ENCODE data around the gene CRHR2. TPM values are rescaled to one million over a fixed set of nuclear protein-coding genes. Genes with fewer than 3 reads are reported as not detected.

The CRHR2 gene
- total and polyA plus RNA-seq, 2 of the 4 experiments (the other 2 are of a cell fraction), result not detected

DNA sequence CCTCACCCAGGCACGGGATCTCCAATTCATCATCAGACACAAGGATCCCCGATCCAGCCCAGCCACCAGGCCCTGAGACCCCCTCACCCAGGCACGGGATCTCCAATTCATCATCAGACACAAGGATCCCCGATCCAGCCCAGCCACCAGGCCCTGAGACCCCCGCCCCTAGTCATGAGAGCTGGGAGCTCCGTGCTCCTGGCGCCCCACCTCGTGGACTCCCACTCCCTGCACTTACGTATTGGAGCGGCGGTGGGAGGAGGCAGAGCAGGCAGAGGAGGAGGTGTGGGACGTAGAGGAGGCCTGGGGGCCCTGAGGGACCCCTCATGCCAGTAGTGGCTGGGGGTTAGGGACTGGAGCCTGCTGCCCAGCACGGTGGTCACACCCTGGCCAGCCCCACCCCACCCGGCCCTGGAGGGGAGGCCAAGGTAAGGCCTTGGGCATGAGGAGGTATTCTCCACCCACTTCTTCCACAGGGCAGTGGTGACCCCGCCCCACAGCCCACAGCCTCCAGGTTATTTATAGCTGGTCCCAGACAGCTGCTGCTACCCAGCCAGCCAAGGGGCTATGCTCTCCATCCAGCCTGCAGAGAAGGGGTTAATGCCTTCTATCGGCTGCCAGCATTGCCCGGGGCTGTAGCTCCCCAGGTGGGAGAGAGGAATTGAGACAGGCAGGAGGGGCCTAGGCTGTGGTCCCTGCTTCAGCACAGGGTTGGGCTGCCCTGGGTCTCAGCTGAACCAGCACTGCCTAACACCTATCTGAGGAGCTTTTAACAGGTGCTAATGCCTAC, 17.6 kb upstream of the CRHR2 start:
- H2AK9ac ChIP-seq (replicated peaks; ENCODE audit: low read depth, low read length, poor library complexity), result no peak overlapping the region
- ATAC-seq (ENCODE audit: low read depth), result no peak
- intact Hi-C loops (cut with micrococcal nuclease) (no loop called here), dilution Hi-C loops (cut with HindIII; ENCODE audit: low sequenced_read_pairs, unreplicated experiment) (no loop called here), in situ Hi-C loops (cut with MboI; ENCODE audit: low sequenced_read_pairs) (no loop called here)
- no peak overlapping the region for H3K4me3 ChIP-seq (ENCODE audit: insufficient read depth, low read depth, low read length)
- H3K56ac ChIP-seq (ENCODE audit: extremely low read depth, insufficient read depth, low read length), result no peak overlapping the region
- H3K4me2 ChIP-seq (ENCODE audit: low read depth, low read length), result no peak overlapping the region
- no peaks in the 10 kb centered on the region for H3K36me3 ChIP-seq (ENCODE audit: control insufficient read depth, insufficient read depth, low read length)
- no peak overlapping the region for H4K5ac ChIP-seq (ENCODE audit: low read depth, low read length)
- H3K4ac ChIP-seq (ENCODE audit: low read depth, low read length), result no peak overlapping the region
- no peak overlapping the region for H2AFZ ChIP-seq (replicated peaks; ENCODE audit: low read length, poor library complexity)
- H3K9ac ChIP-seq (ENCODE audit: low read depth, low read length), result no peak overlapping the region
- no peaks in the 10 kb centered on the region for H3K9me3 ChIP-seq (ENCODE audit: control insufficient read depth, insufficient read depth, low read length)
- no peak for TF ChIP-seq POLR2A (IDR thresholded peaks at IDR 0.05; ENCODE audit: low read depth, low read length)
- no peak for TF ChIP-seq CEBPB (IDR thresholded peaks at IDR 0.05; ENCODE audit: low read depth, low read length)
- no peak for TF ChIP-seq RCOR1 (IDR thresholded peaks at IDR 0.05; ENCODE audit: insufficient replicate concordance, low read length)
- TF ChIP-seq NFE2L2 (IDR thresholded peaks at IDR 0.05; ENCODE audit: low read depth, low read length), result no peak
- TF ChIP-seq, protein P1, sequence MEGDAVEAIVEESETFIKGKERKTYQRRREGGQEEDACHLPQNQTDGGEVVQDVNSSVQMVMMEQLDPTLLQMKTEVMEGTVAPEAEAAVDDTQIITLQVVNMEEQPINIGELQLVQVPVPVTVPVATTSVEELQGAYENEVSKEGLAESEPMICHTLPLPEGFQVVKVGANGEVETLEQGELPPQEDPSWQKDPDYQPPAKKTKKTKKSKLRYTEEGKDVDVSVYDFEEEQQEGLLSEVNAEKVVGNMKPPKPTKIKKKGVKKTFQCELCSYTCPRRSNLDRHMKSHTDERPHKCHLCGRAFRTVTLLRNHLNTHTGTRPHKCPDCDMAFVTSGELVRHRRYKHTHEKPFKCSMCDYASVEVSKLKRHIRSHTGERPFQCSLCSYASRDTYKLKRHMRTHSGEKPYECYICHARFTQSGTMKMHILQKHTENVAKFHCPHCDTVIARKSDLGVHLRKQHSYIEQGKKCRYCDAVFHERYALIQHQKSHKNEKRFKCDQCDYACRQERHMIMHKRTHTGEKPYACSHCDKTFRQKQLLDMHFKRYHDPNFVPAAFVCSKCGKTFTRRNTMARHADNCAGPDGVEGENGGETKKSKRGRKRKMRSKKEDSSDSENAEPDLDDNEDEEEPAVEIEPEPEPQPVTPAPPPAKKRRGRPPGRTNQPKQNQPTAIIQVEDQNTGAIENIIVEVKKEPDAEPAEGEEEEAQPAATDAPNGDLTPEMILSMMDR (conservative IDR thresholded peaks at IDR 0.05; ENCODE audit: low read depth, low read length), result no peak
- TF ChIP-seq CHD1 (IDR thresholded peaks at IDR 0.05; ENCODE audit: low read depth, low read length), result no peak
- no peak for TF ChIP-seq MAFK (IDR thresholded peaks at IDR 0.05; ENCODE audit: low read depth, low read length)
- TF ChIP-seq, protein P2, sequence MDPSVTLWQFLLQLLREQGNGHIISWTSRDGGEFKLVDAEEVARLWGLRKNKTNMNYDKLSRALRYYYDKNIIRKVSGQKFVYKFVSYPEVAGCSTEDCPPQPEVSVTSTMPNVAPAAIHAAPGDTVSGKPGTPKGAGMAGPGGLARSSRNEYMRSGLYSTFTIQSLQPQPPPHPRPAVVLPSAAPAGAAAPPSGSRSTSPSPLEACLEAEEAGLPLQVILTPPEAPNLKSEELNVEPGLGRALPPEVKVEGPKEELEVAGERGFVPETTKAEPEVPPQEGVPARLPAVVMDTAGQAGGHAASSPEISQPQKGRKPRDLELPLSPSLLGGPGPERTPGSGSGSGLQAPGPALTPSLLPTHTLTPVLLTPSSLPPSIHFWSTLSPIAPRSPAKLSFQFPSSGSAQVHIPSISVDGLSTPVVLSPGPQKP (IDR thresholded peaks at IDR 0.05; ENCODE audit: borderline replicate concordance, low read depth, low read length), result no peak
- TF ChIP-seq, protein P3, sequence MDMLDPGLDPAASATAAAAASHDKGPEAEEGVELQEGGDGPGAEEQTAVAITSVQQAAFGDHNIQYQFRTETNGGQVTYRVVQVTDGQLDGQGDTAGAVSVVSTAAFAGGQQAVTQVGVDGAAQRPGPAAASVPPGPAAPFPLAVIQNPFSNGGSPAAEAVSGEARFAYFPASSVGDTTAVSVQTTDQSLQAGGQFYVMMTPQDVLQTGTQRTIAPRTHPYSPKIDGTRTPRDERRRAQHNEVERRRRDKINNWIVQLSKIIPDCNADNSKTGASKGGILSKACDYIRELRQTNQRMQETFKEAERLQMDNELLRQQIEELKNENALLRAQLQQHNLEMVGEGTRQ (IDR thresholded peaks at IDR 0.05; ENCODE audit: low read depth, low read length), result no peak
- no peak for TF ChIP-seq SMC3 (IDR thresholded peaks at IDR 0.05; ENCODE audit: low read depth, low read length)
- TF ChIP-seq RFX5 (IDR thresholded peaks at IDR 0.05; ENCODE audit: low read depth, low read length), result no peak
- no peak for TF ChIP-seq RAD21 (IDR thresholded peaks at IDR 0.05; ENCODE audit: low read length)
- TF ChIP-seq MAZ (IDR thresholded peaks at IDR 0.05; ENCODE audit: borderline replicate concordance, low read depth, low read length), result no peak
- TF ChIP-seq BHLHE40 (IDR thresholded peaks at IDR 0.05; ENCODE audit: low read depth, low read length), result no peak
- H3K18ac ChIP-seq (ENCODE audit: low read depth, low read length), result no peak overlapping the region
- WGBS, 2 experiments (ENCODE audit: extremely low coverage in 2 of 2, insufficient read length in 1 of 2), result 0% methylated on average over 2 of the region's 17 CpGs; no CpG with 5 or more reads in 1 of the 2 experiments
- H4K8ac ChIP-seq (ENCODE audit: low read depth in 2 of 2, low read length in 2 of 2), result no peak overlapping the region
- ChIA-PET CTCF (no interaction called here), POLR2A (ENCODE audit: unreplicated experiment) (no interaction called here)
- H2BK5ac ChIP-seq (ENCODE audit: low read depth, low read length, poor library complexity, severe bottlenecking), result no peak overlapping the region
- BruUV-seq (replicated peaks), result no TSS peak
- H4K91ac ChIP-seq (ENCODE audit: insufficient read depth, low read depth, low read length), result no peak overlapping the region
- no peak for DNase-seq
- no peaks in the 10 kb centered on the region for H3K4me1 ChIP-seq (ENCODE audit: control insufficient read depth, insufficient read depth, low read length)
- no peaks in the 10 kb centered on the region for H3K79me1 ChIP-seq (ENCODE audit: low read depth in 1 of 2, low read length in 2 of 2)
- H3K27ac ChIP-seq (ENCODE audit: insufficient read depth, low read length), result no peak overlapping the region
- H2AK5ac ChIP-seq (ENCODE audit: low read depth, low read length), result no peak overlapping the region
- H3K9me1 ChIP-seq (ENCODE audit: insufficient read depth, low read length), result no peaks in the 10 kb centered on the region
- peaks cover 41% of the 10 kb centered on the region for H3K27me3 ChIP-seq (ENCODE audit: control insufficient read depth, insufficient read depth, low read length)
- H4K20me1 ChIP-seq (ENCODE audit: insufficient read depth, low read length), result no peaks in the 10 kb centered on the region
- no peak overlapping the region for H2BK120ac ChIP-seq (ENCODE audit: low read depth, low read length)
- H3K23ac ChIP-seq (ENCODE audit: low read depth, low read length), result no peak overlapping the region
- no peak overlapping the region for H2BK20ac ChIP-seq (ENCODE audit: low read depth, low read length)
- H3K14ac ChIP-seq (replicated peaks; ENCODE audit: low read depth, low read length), result no peak overlapping the region
- H2BK15ac ChIP-seq (ENCODE audit: low read depth, low read length), result no peak overlapping the region
